H9 (cell line): ENCODE data around the gene ARPC5. TPM values are rescaled to one million over a fixed set of nuclear protein-coding genes. Genes with fewer than 3 reads are reported as not detected.

Experiments used
- DNase-seq: peaks from one replicate; pipeline ENCODE4 v3.0.0-alpha.2; 2017
- H2AFZ ChIP-seq: one replicate; pipeline ENCODE4 v1.6.1; 2013; ENCODE audit warnings: mild to moderate bottlenecking, low read length, control low read depth, moderate library complexity
- H2AK5ac ChIP-seq: 2 replicates; pipeline ENCODE4 v1.6.1; 2013; ENCODE audit warnings: low read length, control low read depth, mixed read lengths; ENCODE audit not compliant: insufficient read length
- H2BK120ac ChIP-seq: one replicate; pipeline ENCODE4 v1.6.1; 2013; ENCODE audit warnings: low read depth, mild to moderate bottlenecking, low read length, control low read depth, inconsistent platforms; ENCODE audit not compliant: poor library complexity, severe bottlenecking
- H2BK12ac ChIP-seq: 2 replicates; pipeline ENCODE4 v1.6.1; 2013; ENCODE audit warnings: low read length, control low read depth, mixed read lengths, low read depth; ENCODE audit not compliant: insufficient read length
- H2BK15ac ChIP-seq: 2 replicates; pipeline ENCODE4 v1.6.1; 2013; ENCODE audit warnings: low read depth, low read length, control low read depth
- H2BK20ac ChIP-seq: one replicate; pipeline ENCODE4 v1.6.1; 2013; ENCODE audit warnings: low read depth, mild to moderate bottlenecking, low read length, control low read depth, inconsistent platforms; ENCODE audit not compliant: poor library complexity, severe bottlenecking
- H2BK5ac ChIP-seq: 2 replicates; pipeline ENCODE4 v1.6.1; 2013; ENCODE audit warnings: low read length, control low read depth, mixed read lengths; ENCODE audit not compliant: insufficient read length
- H3K14ac ChIP-seq: 2 replicates; pipeline ENCODE4 v1.6.1; 2013; ENCODE audit warnings: low read length, control low read depth; ENCODE audit not compliant: insufficient read depth
- H3K18ac ChIP-seq: 2 replicates; pipeline ENCODE4 v1.6.1; 2013; ENCODE audit warnings: low read depth, mild to moderate bottlenecking, mixed read lengths, low read length, control low read depth; ENCODE audit not compliant: insufficient read length
- H3K23ac ChIP-seq: 2 replicates; pipeline ENCODE4 v1.6.1; 2013; ENCODE audit warnings: low read length, control low read depth, mixed read lengths, low read depth; ENCODE audit not compliant: insufficient read length
- H3K23me2 ChIP-seq: 2 replicates; pipeline ENCODE4 v1.6.1; 2013; ENCODE audit warnings: low read depth, mild to moderate bottlenecking, mixed read lengths, low read length, control low read depth; ENCODE audit not compliant: insufficient read length, poor library complexity, severe bottlenecking
- H3K27ac ChIP-seq: 2 replicates; pipeline ENCODE4 v1.5.1; 2013; ENCODE audit warnings: low read length, control low read depth, mixed read lengths, low read depth; ENCODE audit not compliant: insufficient read length
- H3K27me3 ChIP-seq: 2 replicates; pipeline ENCODE4 v1.6.1; 2013; ENCODE audit warnings: low read length, control low read depth, inconsistent platforms; ENCODE audit not compliant: insufficient read depth
- H3K4ac ChIP-seq: 2 replicates; pipeline ENCODE4 v1.6.1; 2013; ENCODE audit warnings: low read depth, mild to moderate bottlenecking, control low read depth, inconsistent platforms, low read length, moderate library complexity
- H3K4me1 ChIP-seq: 2 replicates; pipeline ENCODE4 v1.6.1; 2013; ENCODE audit warnings: low read length, control low read depth, inconsistent platforms; ENCODE audit not compliant: insufficient read depth
- H3K4me2 ChIP-seq: 2 replicates; pipeline ENCODE4 v1.6.1; 2013; ENCODE audit warnings: low read length, control low read depth, mixed read lengths; ENCODE audit not compliant: insufficient read length, insufficient read depth
- H3K56ac ChIP-seq: 2 replicates; pipeline ENCODE4 v1.6.1; 2013; ENCODE audit warnings: low read depth, mild to moderate bottlenecking, mixed read lengths, low read length, control low read depth; ENCODE audit not compliant: insufficient read length
- H3K79me1 ChIP-seq: 2 replicates; pipeline ENCODE4 v1.6.1; 2013; ENCODE audit warnings: low read depth, mild to moderate bottlenecking, moderate library complexity, low read length, control low read depth, inconsistent platforms; ENCODE audit not compliant: insufficient read depth, poor library complexity, severe bottlenecking
- H3K79me2 ChIP-seq: 2 replicates; pipeline ENCODE4 v1.6.1; 2013; ENCODE audit warnings: low read length, control low read depth, inconsistent platforms; ENCODE audit not compliant: insufficient read depth
- H3K9ac ChIP-seq: 2 replicates; pipeline ENCODE4 v1.6.1; 2013; ENCODE audit warnings: low read length, control low read depth, mixed read lengths; ENCODE audit not compliant: insufficient read length; ENCODE audit errors: extremely low read depth
- H3K9me3 ChIP-seq: one replicate; pipeline ENCODE4 v1.6.1; 2013; ENCODE audit warnings: low read depth, low read length, inconsistent platforms; ENCODE audit not compliant: control insufficient read depth
- H3T11ph ChIP-seq: one replicate; pipeline ENCODE4 v1.6.1; 2013; ENCODE audit warnings: mild to moderate bottlenecking, low read length, control low read depth, inconsistent platforms
- H4K20me1 ChIP-seq: one replicate; pipeline ENCODE4 v1.6.1; 2013; ENCODE audit not compliant: control insufficient read depth, insufficient read length, insufficient read depth
- H4K5ac ChIP-seq: 2 replicates; pipeline ENCODE4 v1.6.1; 2013; ENCODE audit warnings: low read depth, mild to moderate bottlenecking, mixed read lengths, low read length, control low read depth; ENCODE audit not compliant: insufficient read length
- H4K8ac ChIP-seq: replicated peaks from 2 replicates; pipeline ENCODE4 v1.6.1; 2013; ENCODE audit warnings: low read length, control low read depth, mixed read lengths, low read depth; ENCODE audit not compliant: insufficient read length
- H4K91ac ChIP-seq: 2 replicates; pipeline ENCODE4 v1.6.1; 2013; ENCODE audit warnings: low read depth, mild to moderate bottlenecking, moderate library complexity, mixed read lengths, low read length, control low read depth; ENCODE audit not compliant: insufficient read length
- H3K27ac Mint-ChIP-seq, 3 experiments: 2 replicates in 2 of 3; 3 replicates in 1 of 3; pipeline ENCODE4 v1.8.0; 2020 to 2021; ENCODE audit warnings: mixed read lengths in 3 of 3, mild to moderate bottlenecking in 1 of 3, moderate library complexity in 1 of 3
- H3K27me3 Mint-ChIP-seq: 2 replicates; pipeline ENCODE4 v1.8.0; 2021; ENCODE audit warnings: low read depth, mild to moderate bottlenecking, moderate library complexity, mixed read lengths
- H3K36me3 Mint-ChIP-seq, 3 experiments: 2 replicates in 2 of 3; 3 replicates in 1 of 3; pipeline ENCODE4 v1.8.0; 2020 to 2021; ENCODE audit warnings: low read depth in 3 of 3, mixed read lengths in 3 of 3; ENCODE audit not compliant: insufficient read depth in 1 of 3
- H3K4me1 Mint-ChIP-seq, 2 experiments: 2 replicates each; pipeline ENCODE4 v1.8.0; 2020; ENCODE audit warnings: mixed read lengths in 2 of 2
- H3K4me3 Mint-ChIP-seq, 2 experiments: 2 replicates in 1 of 2; 3 replicates in 1 of 2; pipeline ENCODE4 v1.8.0; 2020 to 2021; ENCODE audit warnings: mild to moderate bottlenecking in 2 of 2, mixed read lengths in 2 of 2, moderate library complexity in 1 of 2
- H3K9me3 Mint-ChIP-seq, 2 experiments: 2 replicates in 1 of 2; 3 replicates in 1 of 2; pipeline ENCODE4 v1.8.0; 2020; ENCODE audit warnings: mild to moderate bottlenecking in 2 of 2, mixed read lengths in 2 of 2, moderate library complexity in 1 of 2
- WGBS: extraction: QIAGEN DNeasy Blood & Tissue Kit; methylation state at CpG from one replicate; pipeline ENCODE4 v1.1.7; 2013; ENCODE audit warnings: missing lambda C conversion rate, low lambda C conversion rate, mixed read lengths; ENCODE audit not compliant: insufficient read length; ENCODE audit errors: extremely low coverage; 5-methylcytosine and 5-hydroxymethylcytosine counted together
- total RNA-seq: library from RNA; stranded (reverse); gene quantifications from 2 replicates; pipeline ENCODE4 v1.2.1, GENCODE V29; 2021
- TF ChIP-seq, protein P1 (sequence below): fragments of 200-600 bp; sonication (generic); conservative IDR thresholded peaks from 3 replicates; pipeline ENCODE4 v1.8.0; 2021; ENCODE audit warnings: antibody characterized with exemption, mild to moderate bottlenecking

The ARPC5 gene
- total RNA-seq, 1 experiment from 2014 or later = 67.7 TPM

DNA sequence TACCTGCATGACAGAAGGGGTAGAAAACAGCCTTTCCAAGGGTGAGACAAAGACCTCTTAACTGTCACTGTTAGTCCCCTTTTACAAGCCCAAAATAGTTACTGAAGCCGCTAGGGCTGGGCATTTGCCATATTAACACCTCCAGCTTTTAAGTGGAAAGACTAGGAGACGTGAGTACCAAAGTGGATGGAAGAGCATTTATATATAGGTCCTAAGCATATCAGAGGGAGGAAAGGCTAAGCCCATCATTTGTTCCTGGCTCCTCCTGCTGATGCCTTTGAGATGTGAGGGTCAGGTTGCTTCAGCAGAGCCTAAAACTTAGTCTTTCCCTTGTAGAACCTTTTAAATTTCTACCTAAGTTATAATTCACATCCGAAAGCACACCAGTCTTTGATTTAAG lies 43.2 kb upstream of the ARPC5 start:
- H2BK20ac ChIP-seq = no peak overlapping the region
- WGBS = no CpG with 5 or more reads among the region's 3 CpGs

More for the DNA sequence above, 43.2 kb upstream of the ARPC5 start:
- Histone ChIP-seq H2AFZ (no peak overlapping the region), H3T11ph (no peak overlapping the region), H3K9me3 (no peaks in the 10 kb centered on the region), H3K56ac (no peak overlapping the region), H4K8ac (no peak overlapping the region), H3K4me1 (no peaks in the 10 kb centered on the region), H4K20me1 (no peaks in the 10 kb centered on the region), H2BK12ac (no peak overlapping the region), H3K79me1 (no peaks in the 10 kb centered on the region), H3K79me2 (no peaks in the 10 kb centered on the region), H3K14ac (no peak overlapping the region), H3K27ac (no peak overlapping the region), H3K18ac (no peak overlapping the region), H3K4me2 (no peak overlapping the region), H3K27me3 (no peaks in the 10 kb centered on the region), H4K5ac (no peak overlapping the region), H2BK15ac (no peak overlapping the region), H2AK5ac (no peak overlapping the region), H3K23ac (no peak overlapping the region), H3K23me2 (no peaks in the 10 kb centered on the region), H4K91ac (no peak overlapping the region), H3K4ac (no peak overlapping the region), H2BK5ac (no peak overlapping the region), H3K9ac (no peak overlapping the region), H2BK120ac (no peak overlapping the region)
- peaks cover 2% of the 10 kb centered on the region in 2 experiments; a peak in 3 of 4 replicates for H3K4me1 Mint-ChIP-seq
- H3K4me3 Mint-ChIP-seq = no peak overlapping the region
- TF ChIP-seq, protein P1, sequence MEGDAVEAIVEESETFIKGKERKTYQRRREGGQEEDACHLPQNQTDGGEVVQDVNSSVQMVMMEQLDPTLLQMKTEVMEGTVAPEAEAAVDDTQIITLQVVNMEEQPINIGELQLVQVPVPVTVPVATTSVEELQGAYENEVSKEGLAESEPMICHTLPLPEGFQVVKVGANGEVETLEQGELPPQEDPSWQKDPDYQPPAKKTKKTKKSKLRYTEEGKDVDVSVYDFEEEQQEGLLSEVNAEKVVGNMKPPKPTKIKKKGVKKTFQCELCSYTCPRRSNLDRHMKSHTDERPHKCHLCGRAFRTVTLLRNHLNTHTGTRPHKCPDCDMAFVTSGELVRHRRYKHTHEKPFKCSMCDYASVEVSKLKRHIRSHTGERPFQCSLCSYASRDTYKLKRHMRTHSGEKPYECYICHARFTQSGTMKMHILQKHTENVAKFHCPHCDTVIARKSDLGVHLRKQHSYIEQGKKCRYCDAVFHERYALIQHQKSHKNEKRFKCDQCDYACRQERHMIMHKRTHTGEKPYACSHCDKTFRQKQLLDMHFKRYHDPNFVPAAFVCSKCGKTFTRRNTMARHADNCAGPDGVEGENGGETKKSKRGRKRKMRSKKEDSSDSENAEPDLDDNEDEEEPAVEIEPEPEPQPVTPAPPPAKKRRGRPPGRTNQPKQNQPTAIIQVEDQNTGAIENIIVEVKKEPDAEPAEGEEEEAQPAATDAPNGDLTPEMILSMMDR = no peak
- no peaks in the 10 kb centered on the region for H3K36me3 Mint-ChIP-seq
- DNase-seq = no peak
- H3K27me3 Mint-ChIP-seq = no peaks in the 10 kb centered on the region; the same call in 1 of the 2 replicates
- H3K27ac Mint-ChIP-seq = no peak overlapping the region
- peaks cover 2 to 8% of the 10 kb centered on the region in 2 experiments; a peak in 3 of 5 replicates for H3K9me3 Mint-ChIP-seq
